Esophagus (tissue), 2 donors: ENCODE measurements around the gene SMG5. TPM values are rescaled to one million over a fixed set of nuclear protein-coding genes. Genes with fewer than 3 reads are reported as not detected.
A peak's percentile ranks its signal among the peaks of the same experiment; 100 is the strongest.

ENCODE experiments used
- H3K27ac ChIP-seq, 2 donors: one replicate each; pipeline ENCODE4 v1.5.1; 2013; ENCODE audit warnings: low read depth in 2 of 2, mild to moderate bottlenecking in 2 of 2, inconsistent platforms in 1 of 2, low read length in 1 of 2, moderate library complexity in 1 of 2
- H3K27me3 ChIP-seq, 2 donors: one replicate each; pipeline ENCODE4 v1.6.1; 2013; ENCODE audit warnings: low read length in 2 of 2, control low read depth in 1 of 2, mild to moderate bottlenecking in 1 of 2; ENCODE audit not compliant: insufficient read depth in 2 of 2, control insufficient read depth in 1 of 2
- H3K36me3 ChIP-seq, 2 donors: one replicate each; pipeline ENCODE4 v1.6.1; 2013; ENCODE audit warnings: low read length in 1 of 2; ENCODE audit not compliant: control insufficient read depth in 2 of 2, insufficient read depth in 2 of 2
- H3K4me1 ChIP-seq, 2 donors: one replicate each; pipeline ENCODE4 v1.6.1; 2013; ENCODE audit warnings: low read length in 1 of 2; ENCODE audit not compliant: control insufficient read depth in 2 of 2, insufficient read depth in 2 of 2
- H3K4me3 ChIP-seq, 2 donors: one replicate each; pipeline ENCODE4 v1.5.1; 2013; ENCODE audit warnings: low read length in 2 of 2, mild to moderate bottlenecking in 2 of 2, low read depth in 1 of 2, moderate library complexity in 1 of 2
- H3K9me3 ChIP-seq, 2 donors: one replicate each; pipeline ENCODE4 v1.6.1; 2013; ENCODE audit warnings: mild to moderate bottlenecking in 2 of 2, low read depth in 1 of 2, low read length in 1 of 2, moderate library complexity in 1 of 2; ENCODE audit not compliant: control insufficient read depth in 2 of 2, insufficient read depth in 1 of 2
- WGBS, 2 donors: extraction: QIAGEN DNeasy Blood & Tissue Kit; methylation state at CpG; one replicate each; pipeline ENCODE4 v1.1.7; 2013; 5-methylcytosine and 5-hydroxymethylcytosine counted together
- polyA plus RNA-seq, 2 donors: library from polyadenylated mRNA; stranded (reverse); fragments of 200-250 nt; gene quantifications; one replicate each; pipeline ENCODE4 v1.2.3, GENCODE V29; 2013
- donor health status: healthy with polysubstance abuse.
- donor health status: Bipolar disorder and iron deficiency.

Gene SMG5
- polyA plus RNA-seq, 2 donors: 34.5 to 38.6 TPM

GRCh38 chr1:156241311-156241811, 41.3 kb downstream of the SMG5 start:
- Histone ChIP-seq H3K4me1 (peaks cover 2 to 19% of the 10 kb centered on the region in 2 donors), H3K27me3 (no peaks in the 10 kb centered on the region), H3K9me3 (peaks cover 0 to 2% of the 10 kb centered on the region in 2 donors), H3K27ac (peak overlapping the region in 1 of 2 donors; percentile 19), H3K36me3 (peaks cover 3 to 33% of the 10 kb centered on the region in 2 donors), H3K4me3 (no peak overlapping the region)
- whole genome bisulfite sequencing, 2 donors: 42 to 60% methylated on average over 15 of the region's 15 CpGs

- H3K9me3 ChIP-seq: no peaks in the 10 kb centered on the region
- H3K27me3 ChIP-seq: no peaks in the 10 kb centered on the region
- H3K4me1 ChIP-seq: peaks cover 0 to 5% of the 10 kb centered on the region in 2 donors
- no peak overlapping the region for H3K27ac ChIP-seq
- 94 to 98% methylated on average over 5 of the region's 5 CpGs for WGBS, 2 donors
- peaks cover 9 to 41% of the 10 kb centered on the region in 2 donors for H3K36me3 ChIP-seq
- no peak overlapping the region for H3K4me3 ChIP-seq
Observed at GRCh38 chr1:156238248-156238647, 44.4 kb downstream of the SMG5 start.

- Histone ChIP-seq H3K36me3 (peaks cover 9 to 33% of the 10 kb centered on the region in 2 donors), H3K4me3 (no peak overlapping the region), H3K27ac (no peak overlapping the region), H3K9me3 (no peaks in the 10 kb centered on the region), H3K4me1 (peaks cover 0 to 1% of the 10 kb centered on the region in 2 donors), H3K27me3 (no peaks in the 10 kb centered on the region)
- WGBS, 2 donors: 84 to 94% methylated on average over 12 of the region's 12 CpGs
Observed at GRCh38 chr1:156236164-156236563, 46.5 kb downstream of the SMG5 start.

- WGBS, 2 donors: 81 to 87% methylated on average over 5 of the region's 5 CpGs
- Histone ChIP-seq H3K4me3 (no peak overlapping the region), H3K27ac (no peak overlapping the region), H3K27me3 (no peaks in the 10 kb centered on the region), H3K36me3 (peaks cover 12 to 18% of the 10 kb centered on the region in 2 donors), H3K4me1 (no peaks in the 10 kb centered on the region), H3K9me3 (no peaks in the 10 kb centered on the region)
Observed at GRCh38 chr1:156233426-156234127, 49.0 kb downstream of the SMG5 start.

- peaks cover 15 to 16% of the 10 kb centered on the region in 2 donors for H3K36me3 ChIP-seq
- no peaks in the 10 kb centered on the region for H3K4me1 ChIP-seq
- H3K27ac ChIP-seq: no peak overlapping the region
- H3K27me3 ChIP-seq: no peaks in the 10 kb centered on the region
- no peaks in the 10 kb centered on the region for H3K9me3 ChIP-seq
- no peak overlapping the region for H3K4me3 ChIP-seq
- WGBS, 2 donors: 91% methylated on average over 12 of the region's 12 CpGs
Observed at GRCh38 chr1:156232201-156232894, 50.3 kb downstream of the SMG5 start.

DNA sequence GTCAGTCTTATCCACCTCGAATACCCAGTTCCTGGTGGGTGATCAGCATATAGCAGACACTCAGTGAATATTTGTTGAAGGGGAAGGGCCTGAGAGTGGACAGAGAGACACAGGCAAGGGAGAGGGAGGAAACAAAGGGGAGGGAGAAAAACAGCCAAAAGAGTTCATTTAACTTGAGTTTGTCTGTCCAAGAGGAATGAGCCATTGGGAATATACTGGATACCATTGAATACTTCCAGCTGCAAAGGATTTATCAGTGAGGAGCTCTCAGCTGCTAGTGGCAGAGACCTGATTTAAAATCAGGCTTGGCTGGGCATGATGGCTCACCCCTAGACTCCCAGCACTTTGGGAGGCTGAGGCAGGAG, 52.2 kb downstream of the SMG5 start:
- no peak overlapping the region for H3K27ac ChIP-seq
- no peaks in the 10 kb centered on the region for H3K27me3 ChIP-seq
- H3K9me3 ChIP-seq: no peaks in the 10 kb centered on the region
- 82 to 95% methylated on average over 1 of the region's 1 CpG for WGBS, 2 donors
- no peak overlapping the region for H3K4me3 ChIP-seq
- no peaks in the 10 kb centered on the region for H3K4me1 ChIP-seq
- H3K36me3 ChIP-seq: peaks cover 4 to 11% of the 10 kb centered on the region in 2 donors

- Histone ChIP-seq H3K36me3 (peaks cover 4 to 11% of the 10 kb centered on the region in 2 donors), H3K9me3 (no peaks in the 10 kb centered on the region), H3K4me3 (no peak overlapping the region), H3K27me3 (no peaks in the 10 kb centered on the region), H3K4me1 (no peaks in the 10 kb centered on the region), H3K27ac (no peak overlapping the region)
- 86 to 88% methylated on average over 11 of the region's 11 CpGs for WGBS, 2 donors
Observed at GRCh38 chr1:156229809-156230472, 52.7 kb downstream of the SMG5 start.

GRCh38 chr1:156228501-156228900, 54.1 kb downstream of the SMG5 start:
- H3K27ac ChIP-seq: no peak overlapping the region
- no peaks in the 10 kb centered on the region for H3K9me3 ChIP-seq
- H3K36me3 ChIP-seq: peaks cover 6 to 8% of the 10 kb centered on the region in 2 donors
- no peak overlapping the region for H3K4me3 ChIP-seq
- 69 to 71% methylated on average over 7 of the region's 7 CpGs for WGBS, 2 donors
- no peaks in the 10 kb centered on the region for H3K4me1 ChIP-seq
- H3K27me3 ChIP-seq: no peaks in the 10 kb centered on the region

GRCh38 chr1:156226782-156227181, 55.8 kb downstream of the SMG5 start:
- no peaks in the 10 kb centered on the region for H3K27me3 ChIP-seq
- H3K4me3 ChIP-seq: no peak overlapping the region
- no peaks in the 10 kb centered on the region for H3K4me1 ChIP-seq
- H3K27ac ChIP-seq: no peak overlapping the region
- WGBS, 2 donors: 91 to 95% methylated on average over 4 of the region's 4 CpGs
- peaks cover 10 to 12% of the 10 kb centered on the region in 2 donors for H3K36me3 ChIP-seq
- no peaks in the 10 kb centered on the region for H3K9me3 ChIP-seq
